Measurements from ENCODE around the gene CD44.

CD44 gene

DNA sequence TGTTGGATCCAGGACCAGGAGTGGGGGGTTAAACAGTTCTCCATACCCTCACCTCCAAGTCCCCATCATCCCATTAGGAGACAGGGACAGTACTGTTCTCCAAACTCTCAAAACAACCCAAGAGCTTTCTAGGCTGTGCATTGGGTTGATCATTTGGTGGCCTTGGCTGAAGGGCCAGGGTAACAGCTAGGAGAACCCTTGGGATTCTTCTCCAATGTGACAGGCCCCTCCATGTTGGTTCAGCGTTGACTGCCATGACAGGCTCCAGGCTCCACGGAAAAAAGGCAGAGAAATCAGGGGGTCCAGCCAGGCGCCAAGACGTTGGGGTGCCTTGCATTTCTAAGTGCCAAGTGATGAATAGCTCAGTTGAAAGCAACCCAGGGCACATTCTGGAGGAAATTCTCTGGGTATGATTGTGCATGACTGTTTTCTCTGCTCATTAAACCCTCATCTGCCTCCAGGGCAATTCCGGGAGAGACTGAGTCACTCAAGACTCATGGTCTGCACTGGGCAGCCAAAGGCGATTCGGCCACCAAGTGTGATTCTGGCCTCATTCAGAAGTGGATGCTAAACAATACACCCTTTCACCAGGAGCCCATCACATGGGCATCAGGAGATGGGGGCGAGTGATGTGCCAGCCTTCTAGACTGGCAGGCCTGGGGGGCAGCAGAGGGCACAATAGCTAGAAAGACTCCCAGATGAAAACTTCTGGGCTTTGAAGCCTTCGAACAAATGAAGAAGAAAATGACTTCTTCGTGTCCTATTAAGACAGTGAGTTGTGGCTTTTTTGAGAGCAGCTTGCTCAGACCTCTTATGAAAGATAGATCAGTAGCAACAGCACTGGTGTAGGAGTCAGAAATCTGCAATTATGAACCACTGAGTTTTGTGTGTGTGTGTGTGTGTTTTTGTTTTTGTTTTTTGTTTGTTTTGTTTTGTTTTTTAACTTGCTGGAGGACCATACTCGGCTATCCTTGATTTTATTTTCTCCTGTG, 27.7 kb downstream of the CD44 start:
- TF ChIP-seq, protein P1, sequence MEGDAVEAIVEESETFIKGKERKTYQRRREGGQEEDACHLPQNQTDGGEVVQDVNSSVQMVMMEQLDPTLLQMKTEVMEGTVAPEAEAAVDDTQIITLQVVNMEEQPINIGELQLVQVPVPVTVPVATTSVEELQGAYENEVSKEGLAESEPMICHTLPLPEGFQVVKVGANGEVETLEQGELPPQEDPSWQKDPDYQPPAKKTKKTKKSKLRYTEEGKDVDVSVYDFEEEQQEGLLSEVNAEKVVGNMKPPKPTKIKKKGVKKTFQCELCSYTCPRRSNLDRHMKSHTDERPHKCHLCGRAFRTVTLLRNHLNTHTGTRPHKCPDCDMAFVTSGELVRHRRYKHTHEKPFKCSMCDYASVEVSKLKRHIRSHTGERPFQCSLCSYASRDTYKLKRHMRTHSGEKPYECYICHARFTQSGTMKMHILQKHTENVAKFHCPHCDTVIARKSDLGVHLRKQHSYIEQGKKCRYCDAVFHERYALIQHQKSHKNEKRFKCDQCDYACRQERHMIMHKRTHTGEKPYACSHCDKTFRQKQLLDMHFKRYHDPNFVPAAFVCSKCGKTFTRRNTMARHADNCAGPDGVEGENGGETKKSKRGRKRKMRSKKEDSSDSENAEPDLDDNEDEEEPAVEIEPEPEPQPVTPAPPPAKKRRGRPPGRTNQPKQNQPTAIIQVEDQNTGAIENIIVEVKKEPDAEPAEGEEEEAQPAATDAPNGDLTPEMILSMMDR (IDR thresholded peaks at IDR 0.05; ENCODE audit: borderline replicate concordance, control extremely low read depth, extremely low read depth, insufficient read depth, missing control alignments), result no peak
- DNase-seq (ENCODE audit: low spot score), result no peak
- in situ Hi-C loops (cut with MboI; ENCODE audit: low sequenced_read_pairs, unreplicated experiment), result no loop called here

DNA sequence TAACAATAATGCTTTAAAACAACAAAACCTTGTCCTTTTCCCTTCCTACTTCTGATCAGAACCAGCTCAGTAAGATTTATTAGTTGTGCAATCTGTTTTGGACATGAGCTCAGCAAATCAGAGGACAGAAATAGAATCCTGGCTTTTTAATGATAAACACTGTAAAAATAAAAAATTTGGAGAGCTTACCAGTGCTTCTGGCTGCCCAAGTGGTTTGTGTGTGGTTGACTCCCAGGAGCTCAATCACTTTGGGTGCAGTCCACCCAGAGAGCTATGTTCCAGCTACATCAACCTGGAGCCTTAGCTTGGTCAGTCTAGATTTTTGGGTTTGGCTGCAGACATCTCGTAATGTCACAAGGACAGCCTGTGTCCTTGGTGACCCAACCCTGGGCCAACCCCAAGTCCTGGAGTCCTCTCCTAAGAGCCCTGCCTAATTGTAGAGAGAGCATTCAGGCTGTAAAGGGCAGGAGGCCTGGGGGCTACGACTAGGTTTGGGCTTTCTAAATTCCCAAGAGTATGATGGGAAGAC, 28.5 kb downstream of the CD44 start:
- DNase-seq (ENCODE audit: low spot score), result no peak
- in situ Hi-C loops (cut with MboI; ENCODE audit: low sequenced_read_pairs, unreplicated experiment), result no loop called here
- TF ChIP-seq, protein P1 (IDR thresholded peaks at IDR 0.05; ENCODE audit: borderline replicate concordance, control extremely low read depth, extremely low read depth, insufficient read depth, missing control alignments), result no peak

DNA sequence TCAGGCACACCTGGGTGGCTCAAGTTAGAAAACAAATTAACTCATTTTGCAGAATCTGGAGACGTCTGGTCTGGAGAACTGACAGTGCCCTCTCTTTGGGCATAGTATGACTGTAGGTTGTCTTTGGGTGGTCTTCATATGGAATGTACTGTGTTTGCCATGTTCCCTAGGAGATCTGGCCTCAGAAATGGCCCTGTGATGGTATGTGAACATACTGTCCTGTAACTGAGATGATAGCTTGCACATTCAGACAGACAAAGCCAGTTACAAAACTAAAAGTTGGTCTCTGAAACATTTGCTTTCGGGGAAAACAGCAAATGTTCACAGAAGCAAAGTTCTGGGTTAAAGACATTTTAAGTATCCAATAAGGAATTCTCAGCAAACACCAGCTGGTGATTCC, 29.7 kb downstream of the CD44 start:
- TF ChIP-seq, protein P1 (IDR thresholded peaks at IDR 0.05; ENCODE audit: borderline replicate concordance, control extremely low read depth, extremely low read depth, insufficient read depth, missing control alignments), result no peak
- DNase-seq (ENCODE audit: low spot score), result no peak
- in situ Hi-C loops (cut with MboI; ENCODE audit: low sequenced_read_pairs, unreplicated experiment), result no loop called here

DNA sequence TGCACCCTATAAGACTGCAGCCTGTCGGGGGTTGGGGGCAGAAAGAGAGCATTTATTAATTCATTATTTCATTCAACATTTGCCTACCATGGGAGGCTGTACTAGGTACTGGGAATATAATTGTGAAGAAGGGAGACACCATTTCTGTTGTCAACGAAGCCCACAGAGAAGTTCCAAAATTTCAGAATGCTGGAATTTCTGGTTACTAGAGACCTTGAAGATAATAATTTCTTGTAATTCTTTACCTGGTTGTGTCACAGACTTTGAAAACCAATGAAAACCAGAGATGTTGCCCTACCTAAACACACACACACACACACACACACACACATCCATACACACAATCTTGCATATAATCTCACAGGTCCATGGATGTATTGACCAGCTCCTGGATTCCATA, 30.1 kb downstream of the CD44 start:
- DNase-seq (ENCODE audit: low spot score), result no peak
- in situ Hi-C loops (cut with MboI; ENCODE audit: low sequenced_read_pairs, unreplicated experiment), result no loop called here
- TF ChIP-seq, protein P1 (IDR thresholded peaks at IDR 0.05; ENCODE audit: borderline replicate concordance, control extremely low read depth, extremely low read depth, insufficient read depth, missing control alignments), result no peak

DNA sequence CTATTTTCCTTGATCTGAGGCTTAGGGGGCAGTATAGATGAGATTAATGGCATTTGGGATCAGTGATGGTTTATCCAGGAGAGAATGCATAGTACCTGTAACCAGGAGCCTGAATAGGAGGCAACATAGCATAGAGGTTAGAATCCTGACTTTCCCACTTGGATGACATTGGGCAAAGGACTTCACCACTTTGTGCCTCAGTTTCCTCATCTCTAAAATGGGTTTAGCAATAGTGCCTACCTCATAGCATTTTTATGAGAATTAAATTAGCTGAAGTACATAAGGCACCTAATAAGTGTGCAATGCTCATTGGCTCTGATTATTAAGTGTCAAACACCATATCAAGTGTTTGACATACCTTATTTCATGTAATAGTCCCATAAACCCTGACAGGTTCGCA, 30.8 kb downstream of the CD44 start:
- in situ Hi-C loops (cut with MboI; ENCODE audit: low sequenced_read_pairs, unreplicated experiment), result no loop called here
- DNase-seq (ENCODE audit: low spot score), result no peak
- TF ChIP-seq, protein P1 (IDR thresholded peaks at IDR 0.05; ENCODE audit: borderline replicate concordance, control extremely low read depth, extremely low read depth, insufficient read depth, missing control alignments), result no peak

DNA sequence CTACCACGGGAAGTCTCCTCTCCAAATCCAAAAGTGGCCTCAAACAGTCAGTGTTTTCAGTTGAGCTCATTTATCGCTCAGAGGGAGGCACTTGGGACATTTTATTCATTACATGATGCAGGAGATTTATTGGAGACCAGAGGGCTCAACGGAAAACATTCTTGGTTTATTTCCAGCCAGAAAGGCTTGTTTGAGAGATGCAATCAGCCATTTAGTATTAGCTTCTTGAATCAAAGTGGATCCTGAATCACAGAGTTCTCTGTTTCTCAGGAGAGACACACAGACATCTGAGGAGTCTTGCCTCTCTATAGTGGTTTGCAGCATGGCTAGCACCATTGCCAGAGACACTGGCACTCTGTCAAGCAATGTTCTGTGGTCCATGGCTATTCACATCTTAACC, 31.5 kb downstream of the CD44 start:
- in situ Hi-C loops (cut with MboI; ENCODE audit: low sequenced_read_pairs, unreplicated experiment), result no loop called here
- DNase-seq (ENCODE audit: low spot score), result no peak
- TF ChIP-seq, protein P1 (IDR thresholded peaks at IDR 0.05; ENCODE audit: borderline replicate concordance, control extremely low read depth, extremely low read depth, insufficient read depth, missing control alignments), result no peak

All from GM13976 (cell line).